ENCODE results near the gene USF1.

DNA sequence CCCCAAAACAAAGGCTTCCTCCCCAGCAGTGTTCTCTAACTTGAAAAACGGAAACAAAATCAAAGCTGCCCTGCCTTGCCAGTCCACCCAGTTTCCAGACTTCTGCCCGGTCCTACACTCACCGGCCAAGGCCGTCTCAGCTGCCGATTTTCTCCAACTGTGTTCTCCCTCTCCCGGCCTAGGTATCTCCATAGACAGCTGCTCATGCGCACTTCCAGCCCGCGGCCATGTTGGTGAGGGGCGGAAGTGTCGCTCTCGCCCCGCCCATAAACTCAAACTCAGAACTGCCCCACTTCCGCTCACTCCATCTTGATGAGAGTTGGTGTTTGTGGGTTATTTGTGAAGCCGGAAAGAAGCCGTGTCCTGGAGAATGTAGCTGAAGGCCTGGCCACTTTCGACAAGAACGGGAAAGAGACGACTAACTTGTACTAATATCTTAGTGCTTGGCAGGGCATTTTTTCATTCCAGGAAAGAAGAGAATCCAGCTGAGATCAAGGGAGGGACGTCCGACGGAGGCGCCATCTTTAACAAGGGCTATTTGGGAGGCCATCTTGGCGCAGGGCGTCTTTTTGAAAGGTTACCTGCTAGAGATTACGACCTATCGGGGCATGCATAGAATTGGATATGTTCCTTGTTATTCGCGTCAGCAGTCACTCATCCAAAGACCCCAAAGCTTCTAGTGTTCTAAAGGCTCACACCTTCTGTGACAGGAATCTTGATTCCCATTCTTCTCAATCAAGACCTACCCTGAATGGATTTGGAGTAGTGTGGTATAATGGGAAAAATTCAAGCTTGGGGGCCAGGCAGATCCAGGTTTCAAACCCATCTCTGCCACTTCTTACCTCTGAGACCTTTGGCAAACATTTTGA is at the start of gene USF1:
- TF ChIP-seq, protein P1, sequence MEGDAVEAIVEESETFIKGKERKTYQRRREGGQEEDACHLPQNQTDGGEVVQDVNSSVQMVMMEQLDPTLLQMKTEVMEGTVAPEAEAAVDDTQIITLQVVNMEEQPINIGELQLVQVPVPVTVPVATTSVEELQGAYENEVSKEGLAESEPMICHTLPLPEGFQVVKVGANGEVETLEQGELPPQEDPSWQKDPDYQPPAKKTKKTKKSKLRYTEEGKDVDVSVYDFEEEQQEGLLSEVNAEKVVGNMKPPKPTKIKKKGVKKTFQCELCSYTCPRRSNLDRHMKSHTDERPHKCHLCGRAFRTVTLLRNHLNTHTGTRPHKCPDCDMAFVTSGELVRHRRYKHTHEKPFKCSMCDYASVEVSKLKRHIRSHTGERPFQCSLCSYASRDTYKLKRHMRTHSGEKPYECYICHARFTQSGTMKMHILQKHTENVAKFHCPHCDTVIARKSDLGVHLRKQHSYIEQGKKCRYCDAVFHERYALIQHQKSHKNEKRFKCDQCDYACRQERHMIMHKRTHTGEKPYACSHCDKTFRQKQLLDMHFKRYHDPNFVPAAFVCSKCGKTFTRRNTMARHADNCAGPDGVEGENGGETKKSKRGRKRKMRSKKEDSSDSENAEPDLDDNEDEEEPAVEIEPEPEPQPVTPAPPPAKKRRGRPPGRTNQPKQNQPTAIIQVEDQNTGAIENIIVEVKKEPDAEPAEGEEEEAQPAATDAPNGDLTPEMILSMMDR (IDR thresholded peaks at IDR 0.05): no peak
- TF ChIP-seq RFX5 (IDR thresholded peaks at IDR 0.05; ENCODE audit: low read length): no peak
- TF ChIP-seq FOXJ3 (CRISPR knock-in tag; IDR thresholded peaks at IDR 0.05): no peak
- TF ChIP-seq, protein P2, sequence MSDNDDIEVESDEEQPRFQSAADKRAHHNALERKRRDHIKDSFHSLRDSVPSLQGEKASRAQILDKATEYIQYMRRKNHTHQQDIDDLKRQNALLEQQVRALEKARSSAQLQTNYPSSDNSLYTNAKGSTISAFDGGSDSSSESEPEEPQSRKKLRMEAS (IDR thresholded peaks at IDR 0.05; ENCODE audit: low read depth): peak; percentile 80
- peak; percentile 91 for TF ChIP-seq POLR2AphosphoS5 (IDR thresholded peaks at IDR 0.05; ENCODE audit: low read depth, low read length)
- TF ChIP-seq SIN3A (IDR thresholded peaks at IDR 0.05; ENCODE audit: borderline replicate concordance, low read depth, low read length): no peak; the same call in 1 of the 2 replicates
- TF ChIP-seq YY1 (IDR thresholded peaks at IDR 0.05; ENCODE audit: low read depth): peak; percentile 98
- no peak for TF ChIP-seq EZH2phosphoT487 (IDR thresholded peaks at IDR 0.05; ENCODE audit: borderline replicate concordance, low read depth)
- no peak for TF ChIP-seq CHD2 (IDR thresholded peaks at IDR 0.05; ENCODE audit: low read length, partially characterized antibody)
